Stomach (tissue), 4 donors: ENCODE data around the gene GATA6.

Experiments used
- CTCF ChIP-seq, 7 experiments: fragments of 450-650 bp in 4 of 7; fragments of 200-600 bp in 3 of 7; sonication (generic) in 3 of 7; IDR thresholded peaks; one replicate each; pipeline ENCODE4 v1.5.1; 2016 to 2019; ENCODE audit warnings: antibody characterized with exemption in 7 of 7, control low read depth in 2 of 7, mild to moderate bottlenecking in 1 of 7
- POLR2A ChIP-seq, 4 donors: fragments of 450-650 bp; IDR thresholded peaks; one replicate each; pipeline ENCODE4 v1.6.1; 2016; ENCODE audit warnings: antibody characterized with exemption in 4 of 4, control low read depth in 2 of 4, mild to moderate bottlenecking in 1 of 4, moderate library complexity in 1 of 4

DNA sequence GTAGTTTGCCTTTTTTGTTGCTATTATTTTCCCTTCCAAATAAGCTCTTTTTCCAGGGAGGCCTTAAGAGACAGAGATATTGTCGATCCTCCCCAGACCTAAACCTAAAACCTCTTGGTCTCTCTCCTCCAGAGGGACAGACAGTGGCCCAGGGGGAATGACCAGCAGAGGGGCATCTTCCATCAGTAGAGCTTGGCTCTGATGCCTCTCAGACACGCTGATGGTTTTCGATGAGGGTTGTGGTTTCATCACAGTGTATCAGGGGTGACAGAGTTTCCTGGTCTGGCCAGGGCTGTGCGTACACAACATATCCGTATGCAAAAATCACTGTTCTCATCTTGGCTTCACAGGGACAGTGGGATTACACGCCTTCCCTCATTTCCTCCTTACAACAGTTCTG is 68.6 kb downstream of the GATA6 start:
- TF ChIP-seq POLR2A (IDR thresholded peaks at IDR 0.05) (no peak), CTCF (IDR thresholded peaks at IDR 0.05) (no peak)
